NT2/D1 (cell line): Measurements from ENCODE around the gene CCDC87.
"Not testable (repeated sequence)": the region's sequence is repeated elsewhere in the genome, so short reads cannot be mapped to it uniquely, and the experiment has no call there.

Experiments used
- DNase-seq: peaks from one replicate; pipeline ENCODE4 v3.0.0-alpha.2; 2011; ENCODE audit warnings: low read depth, low spot score
- H3K27me3 ChIP-seq: 2 replicates; pipeline ENCODE4 v1.6.0; 2011; ENCODE audit warnings: mild to moderate bottlenecking; ENCODE audit not compliant: insufficient read length, insufficient read depth
- H3K36me3 ChIP-seq: 2 replicates; pipeline ENCODE4 v1.6.1; 2011; ENCODE audit warnings: mild to moderate bottlenecking, low read length, mixed read lengths; ENCODE audit not compliant: insufficient read depth, insufficient read length
- H3K4me1 ChIP-seq: 2 replicates; pipeline ENCODE4 v1.5.1; 2011; ENCODE audit not compliant: insufficient read depth, insufficient read length
- H3K4me3 ChIP-seq: 2 replicates; pipeline ENCODE4 v1.5.1; 2011; ENCODE audit warnings: low read depth; ENCODE audit not compliant: insufficient read length
- H3K9ac ChIP-seq: 2 replicates; pipeline ENCODE4 v1.6.0; 2011; ENCODE audit warnings: low read depth; ENCODE audit not compliant: insufficient read length
- H3K9me3 ChIP-seq: 2 replicates; pipeline ENCODE4 v1.5.1; 2011; ENCODE audit warnings: mild to moderate bottlenecking, low read length; ENCODE audit not compliant: insufficient read depth
- SUZ12 ChIP-seq: IDR thresholded peaks from 2 replicates; pipeline ENCODE4 v1.6.1; 2011; ENCODE audit not compliant: insufficient read length, insufficient read depth; ENCODE audit errors: extremely low read depth
- YY1 ChIP-seq: IDR thresholded peaks from 2 replicates; pipeline ENCODE4 v1.6.1; 2011; ENCODE audit not compliant: insufficient read length, insufficient read depth
- ZNF274 ChIP-seq: IDR thresholded peaks from 2 replicates; pipeline ENCODE4 v1.6.1; 2011; ENCODE audit warnings: mild to moderate bottlenecking, low read depth, low read length

CCDC87 gene

GRCh38 chr11:66609721-66610617, 17.1 kb upstream of the CCDC87 start:
- Histone ChIP-seq H3K36me3 (peaks cover 30% of the 10 kb centered on the region), H3K27me3 (no peaks in the 10 kb centered on the region), H3K4me1 (no peaks in the 10 kb centered on the region), H3K9ac (no peak overlapping the region), H3K9me3 (peaks cover 5% of the 10 kb centered on the region; the same call in 1 of the 2 replicates), H3K4me3 (no peak overlapping the region)
- TF ChIP-seq YY1 (no peak), ZNF274 (no peak), SUZ12 (no peak)
- DNase-seq: no peak

GRCh38 chr11:66607126-66607834, 14.4 kb upstream of the CCDC87 start:
- no peak overlapping the region for H3K4me3 ChIP-seq
- H3K9ac ChIP-seq: no peak overlapping the region
- no peaks in the 10 kb centered on the region for H3K27me3 ChIP-seq
- H3K9me3 ChIP-seq: peaks cover 5% of the 10 kb centered on the region; the same call in 1 of the 2 replicates
- peaks cover 4% of the 10 kb centered on the region for H3K4me1 ChIP-seq
- peaks cover 50% of the 10 kb centered on the region for H3K36me3 ChIP-seq
- TF ChIP-seq SUZ12 (no peak), YY1 (no peak), ZNF274 (no peak)
- no peak for DNase-seq

- not testable (repeated sequence) for H3K9me3 ChIP-seq, H3K9ac ChIP-seq, DNase-seq, H3K4me3 ChIP-seq, H3K4me1 ChIP-seq, H3K27me3 ChIP-seq
- H3K36me3 ChIP-seq: peaks cover 55% of the 10 kb centered on the region
Measured at GRCh38 chr11:66606608-66607007, 13.7 kb upstream of the CCDC87 start.

GRCh38 chr11:66604155-66604554, 11.3 kb upstream of the CCDC87 start:
- Histone ChIP-seq H3K4me3 (no peak overlapping the region), H3K27me3 (no peaks in the 10 kb centered on the region), H3K36me3 (peaks cover 71% of the 10 kb centered on the region), H3K9ac (no peak overlapping the region), H3K4me1 (peaks cover 6% of the 10 kb centered on the region), H3K9me3 (no peaks in the 10 kb centered on the region)
- TF ChIP-seq SUZ12 (no peak), YY1 (no peak), ZNF274 (no peak)
- DNase-seq: no peak

- Histone ChIP-seq H3K4me3 (no peak overlapping the region), H3K36me3 (peaks cover 76% of the 10 kb centered on the region), H3K27me3 (no peaks in the 10 kb centered on the region), H3K9ac (no peak overlapping the region), H3K9me3 (no peaks in the 10 kb centered on the region), H3K4me1 (peaks cover 6% of the 10 kb centered on the region)
- TF ChIP-seq YY1: no peak
- TF ChIP-seq SUZ12: no peak
- TF ChIP-seq ZNF274: no peak
- no peak for DNase-seq
Measured at GRCh38 chr11:66603072-66603471, 10.2 kb upstream of the CCDC87 start.

GRCh38 chr11:66600631-66601233, 7.9 kb upstream of the CCDC87 start:
- Histone ChIP-seq H3K27me3 (no peaks in the 10 kb centered on the region), H3K9ac (no peak overlapping the region), H3K9me3 (no peaks in the 10 kb centered on the region), H3K4me3 (no peak overlapping the region), H3K36me3 (peaks cover 69% of the 10 kb centered on the region), H3K4me1 (peaks cover 6% of the 10 kb centered on the region)
- TF ChIP-seq YY1: no peak
- no peak for TF ChIP-seq SUZ12
- TF ChIP-seq ZNF274: no peak
- no peak for DNase-seq

GRCh38 chr11:66600219-66600618, 7.4 kb upstream of the CCDC87 start:
- no peak for DNase-seq
- Histone ChIP-seq H3K36me3 (peaks cover 67% of the 10 kb centered on the region), H3K4me1 (peaks cover 6% of the 10 kb centered on the region)

More at GRCh38 chr11:66600219-66600618, 7.4 kb upstream of the CCDC87 start:
- TF ChIP-seq SUZ12 (no peak), YY1 (no peak), ZNF274 (no peak)
- Histone ChIP-seq H3K9me3 (no peaks in the 10 kb centered on the region), H3K27me3 (no peaks in the 10 kb centered on the region), H3K9ac (no peak overlapping the region), H3K4me3 (no peak overlapping the region)
